ENCODE measurements around the gene CLIC6.

GRCh38 chr21:34687065-34687464 lies 18.3 kb downstream of the CLIC6 start:
- TF ChIP-seq EZH2 (IDR thresholded peaks at IDR 0.05; ENCODE audit: low read length) (no peak), CTCF (optimal IDR thresholded peaks at IDR 0.05 in 1 of 3, IDR thresholded peaks at IDR 0.05 in 1 of 3, conservative IDR thresholded peaks at IDR 0.05 in 1 of 3; ENCODE audit: extremely low read depth in 1 of 3, insufficient read depth in 2 of 3, low read length in 3 of 3) (no peak)

All from keratinocyte (primary cell).